ENCODE measurements around the gene FBXO31.

- TF ChIP-seq CTCF (IDR thresholded peaks at IDR 0.05) (no peak), POLR2A (IDR thresholded peaks at IDR 0.05) (no peak)
These were observed 43.4 kb downstream of the FBXO31 start for GRCh38 chr16:87340198-87340597.

All from adrenal gland (tissue), 5 donors.